ENCODE measurements around the gene TSHZ2. TPM values are rescaled to one million over a fixed set of nuclear protein-coding genes. Genes with fewer than 3 reads are reported as not detected.

TSHZ2 gene
- total and polyA plus RNA-seq, 9 of the 15 experiments (the other 6 are each of a cell fraction or from before 2014, with no cell fraction given), result 0.03 to 0.20 (median 0.05) TPM; not detected in 4

GRCh38 chr20:53171065-53171464, 198.9 kb downstream of the TSHZ2 start:
- no peaks in the 10 kb centered on the region for H3K9me1 ChIP-seq (ENCODE audit: control insufficient read depth, insufficient read depth, low read length)
- intact Hi-C loops (cut with micrococcal nuclease) (no loop called here), in situ Hi-C loops (cut with MboI) (no loop called here)
- TF ChIP-seq DACH1 (IDR thresholded peaks at IDR 0.05; ENCODE audit: partially characterized antibody), result no peak
- no peak for TF ChIP-seq MAFF (IDR thresholded peaks at IDR 0.05; ENCODE audit: low read length)
- TF ChIP-seq TCF15 (CRISPR knock-in tag; IDR thresholded peaks at IDR 0.05), result no peak
- no peak for TF ChIP-seq KLF16 (IDR thresholded peaks at IDR 0.05)
- TF ChIP-seq PHTF2 (CRISPR knock-in tag; IDR thresholded peaks at IDR 0.05), result no peak
- no peak for TF ChIP-seq TAL1 (IDR thresholded peaks at IDR 0.05)
- TF ChIP-seq IFI16 (CRISPR knock-in tag; IDR thresholded peaks at IDR 0.05), result no peak
- TF ChIP-seq CEBPB (tag; IDR thresholded peaks at IDR 0.05), result no peak
- TF ChIP-seq SFPQ (IDR thresholded peaks at IDR 0.05; ENCODE audit: low read depth, low read length), result no peak
- no peak for TF ChIP-seq ZNF224 (CRISPR knock-in tag; IDR thresholded peaks at IDR 0.05)
- no peak for TF ChIP-seq CREBBP (IDR thresholded peaks at IDR 0.05; ENCODE audit: low read depth, low read length)
- no peak for TF ChIP-seq FOXP4 (CRISPR knock-in tag; IDR thresholded peaks at IDR 0.05; ENCODE audit: borderline replicate concordance)
- 78% methylated on average over 6 of the region's 6 CpGs for WGBS (ENCODE audit: insufficient coverage, low coverage, missing lambda C conversion rate)
- H4K20me1 ChIP-seq (replicated peaks; ENCODE audit: control insufficient read depth, insufficient read depth, low read length), result no peaks in the 10 kb centered on the region
- H3K4me3 ChIP-seq, result no peak overlapping the region
- H3K4me1 ChIP-seq (replicated peaks in 1 of 2; ENCODE audit: control insufficient read depth in 2 of 2, insufficient read depth in 2 of 2, low read length in 2 of 2), result peaks cover 16 to 20% of the 10 kb centered on the region in 2 experiments; a peak in 3 of 5 replicates
- no peaks in the 10 kb centered on the region for H3K36me3 ChIP-seq (ENCODE audit: control insufficient read depth, insufficient read depth, low read length)
- H2AFZ ChIP-seq (ENCODE audit: low read depth, low read length), result no peak overlapping the region
- no peak overlapping the region for H3K4me2 ChIP-seq (ENCODE audit: insufficient read depth, low read length)
- H3K9ac ChIP-seq (ENCODE audit: insufficient read depth in 1 of 2, low read depth in 2 of 2, low read length in 2 of 2), result no peak overlapping the region
- H3K27me3 ChIP-seq (ENCODE audit: control insufficient read depth in 2 of 2, insufficient read depth in 2 of 2, low read length in 2 of 2), result no peaks in the 10 kb centered on the region
- no peaks in the 10 kb centered on the region for H3K79me2 ChIP-seq (ENCODE audit: control insufficient read depth, insufficient read depth, low read length)
- no peak for FAIRE-seq
- H3K9me3 ChIP-seq (replicated peaks; ENCODE audit: control insufficient read depth, insufficient read depth, low read depth, low read length), result 0 out of 2 replicates have a peak, but pooled peaks cover 3% of the 10 kb centered on the region
- CTCF ChIA-PET (ENCODE audit: low intra/inter-chr PET ratio), result no interaction called here
- POLR2A ChIA-PET, result interaction anchor here (1.4 kb wide), 1 partner anchor 10 kb away, joined by 3 read pairs; no protein-coding TSS in a partner anchor
- no peak overlapping the region for H3K27ac ChIP-seq (ENCODE audit: extremely low read depth, low read depth, low read length)
- no peak for DNase-seq (ENCODE audit: extremely low read depth in 1 of 4, low spot score in 3 of 4)
- ATAC-seq, result no peak
- no TSS peak for BruUV-seq (replicated peaks)
